GM12878 (cell line): ENCODE data around the gene E2F1. TPM values are rescaled to one million over a fixed set of nuclear protein-coding genes. Genes with fewer than 3 reads are reported as not detected.

ENCODE experiments used
- ATAC-seq: fragments of 200-7000 bp; cut with Tn5 transposase; 3 replicates; pipeline ENCODE4 v1.9.1; 2020; ENCODE audit warnings: mild to moderate bottlenecking, moderate library complexity
- BruUV-seq: library from RNA; stranded (reverse); fragments of 400-500 nt; replicated peaks from 2 replicates; lab custom pipeline; 2021; lab: Mats Ljungman, UMichigan
- CTCF ChIA-PET: fragments of 300-600 bp; sonication (Branson Sonifier 250); formaldehyde crosslinking; extraction: SDS; loops from one replicate; lab custom pipeline; 2021; ENCODE audit warnings: inconsistent platforms; lab: Yijun Ruan, JAX
- POLR2A ChIA-PET: fragments of 350-600 bp; formaldehyde crosslinking; extraction: SDS; loops from one replicate; lab custom pipeline; 2021; ENCODE audit warnings: inconsistent platforms; lab: Charles Lee
- RAD21 ChIA-PET: fragments of 300-600 bp; sonication (Branson Sonifier 250); formaldehyde crosslinking; loops from one replicate; lab custom pipeline; 2023; ENCODE audit warnings: antibody characterized with exemption; ENCODE audit not compliant: unreplicated experiment; lab: Charles Lee
- SMC1A ChIA-PET: fragments of 300-600 bp; sonication (Branson Sonifier 250); formaldehyde crosslinking; loops from one replicate; lab custom pipeline; 2023; ENCODE audit not compliant: unreplicated experiment, uncharacterized antibody; lab: Charles Lee
- DNase-seq: peaks from one replicate; pipeline ENCODE4 v3.0.0-alpha.2; 2011; ENCODE audit warnings: low read depth, low spot score
- FAIRE-seq: peaks from 3 replicates; lab custom pipeline; 2011; peaks lifted over from hg19 to GRCh38; lab: Jason Lieb, UNC
- H2AFZ ChIP-seq: 2 replicates; pipeline ENCODE4 v1.6.0; 2011; ENCODE audit warnings: low read depth, low read length, control low read depth; ENCODE audit not compliant: control insufficient read depth
- H3K27ac ChIP-seq: 2 replicates; pipeline ENCODE4 v1.5.1; 2011; ENCODE audit warnings: control low read depth; ENCODE audit not compliant: control insufficient read depth, insufficient read depth
- H3K27me3 ChIP-seq, 2 experiments: replicated peaks in 1 of 2; 2 replicates each; pipeline versions ENCODE4 v1.6.0 to v1.6.1; 2011; ENCODE audit warnings: low read length in 1 of 2; ENCODE audit not compliant: control insufficient read depth in 2 of 2, insufficient read depth in 2 of 2
- H3K36me3 ChIP-seq, 2 experiments: 2 replicates each; pipeline ENCODE4 v1.5.1; 2011; ENCODE audit warnings: low read length in 1 of 2; ENCODE audit not compliant: control insufficient read depth in 2 of 2, insufficient read depth in 2 of 2
- H3K4me1 ChIP-seq: 2 replicates; pipeline ENCODE4 v1.6.1; 2011; ENCODE audit warnings: mild to moderate bottlenecking, low read length, moderate library complexity, mixed read lengths; ENCODE audit not compliant: control insufficient read depth, insufficient read depth
- H3K4me2 ChIP-seq: 2 replicates; pipeline ENCODE4 v1.6.0; 2011; ENCODE audit warnings: control low read depth; ENCODE audit not compliant: control insufficient read depth, insufficient read depth
- H3K4me3 ChIP-seq: fragments of 200-600 bp; sonication (generic); 2 replicates; pipeline ENCODE4 v1.5.1; 2016
- H3K79me2 ChIP-seq: 2 replicates; pipeline ENCODE4 v1.6.0; 2011; ENCODE audit warnings: low read length; ENCODE audit not compliant: control insufficient read depth, insufficient read depth
- H3K9ac ChIP-seq: 2 replicates; pipeline ENCODE4 v1.8.0; 2011; ENCODE audit warnings: low read length, control low read depth, mixed read lengths; ENCODE audit not compliant: control insufficient read depth, insufficient read depth
- H3K9me3 ChIP-seq: replicated peaks from 3 replicates; pipeline ENCODE4 v1.5.1; 2011; ENCODE audit warnings: mild to moderate bottlenecking, low read length; ENCODE audit not compliant: control insufficient read depth, insufficient read depth
- H4K20me1 ChIP-seq: 2 replicates; pipeline ENCODE4 v1.6.0; 2011; ENCODE audit not compliant: control insufficient read depth, insufficient read depth
- HDAC2 ChIP-seq: fragments of 200-600 bp; sonication (generic); IDR thresholded peaks from 2 replicates; pipeline ENCODE4 v1.6.1; 2017
- PAX5 ChIP-seq: IDR thresholded peaks from 2 replicates; pipeline ENCODE4 v1.6.1; 2011; ENCODE audit warnings: low read depth, low read length, borderline replicate concordance
- PML ChIP-seq: IDR thresholded peaks from 2 replicates; pipeline ENCODE4 v1.6.1; 2012; ENCODE audit warnings: low read length, inconsistent platforms
- RAD21 ChIP-seq: IDR thresholded peaks from 2 replicates; pipeline ENCODE4 v1.6.1; 2011; ENCODE audit warnings: mild to moderate bottlenecking, low read depth, low read length, moderate library complexity; ENCODE audit not compliant: insufficient read depth
- RELA ChIP-seq: fragments of 450-650 bp; IDR thresholded peaks from 2 replicates; pipeline ENCODE4 v1.8.0; 2014; ENCODE audit warnings: borderline replicate concordance; ENCODE audit not compliant: partially characterized antibody
- RFX5 ChIP-seq: IDR thresholded peaks from 2 replicates; pipeline ENCODE4 v1.6.1; 2011; ENCODE audit warnings: low read depth, low read length, improper control_type of control experiment
- SIX5 ChIP-seq: IDR thresholded peaks from 2 replicates; pipeline ENCODE4 v1.6.1; 2011; ENCODE audit warnings: mild to moderate bottlenecking, low read depth, low read length, moderate library complexity; ENCODE audit not compliant: severe bottlenecking
- STAT3 ChIP-seq: IDR thresholded peaks from 2 replicates; pipeline ENCODE4 v1.6.1; 2011; ENCODE audit warnings: low read depth, low read length, improper control_type of control experiment
- SUPT20H ChIP-seq: IDR thresholded peaks from 2 replicates; pipeline ENCODE4 v1.6.1; 2011; ENCODE audit warnings: low read depth, mild to moderate bottlenecking, low read length, moderate library complexity, borderline replicate concordance; ENCODE audit not compliant: control insufficient read depth
- TARDBP ChIP-seq: IDR thresholded peaks from 2 replicates; pipeline ENCODE4 v1.6.1; 2016; ENCODE audit warnings: borderline replicate concordance
- WGBS: methylation state at CpG from one replicate; pipeline ENCODE4 v1.1.6; 2016; ENCODE audit warnings: low lambda C conversion rate; ENCODE audit not compliant: insufficient replicate concordance, insufficient coverage; ENCODE audit errors: missing lambda C conversion rate; 5-methylcytosine and 5-hydroxymethylcytosine counted together
- in situ Hi-C: fragments of 300-500 bp; cut with MboI; formaldehyde crosslinking; loops from 9 replicates; pipeline ENCODE4 v1.14.3; 2018; ENCODE audit warnings: mixed read lengths
- intact Hi-C: fragments of 100-400 bp; cut with micrococcal nuclease; formaldehyde crosslinking; loops from one replicate; pipeline ENCODE4 v1.14.2; 2022; ENCODE audit not compliant: unreplicated experiment
- polyA plus RNA-seq, 11 experiments: library from polyadenylated mRNA; depleted of rRNA in 4 of 11; unstranded in 6 of 11; stranded (reverse) in 5 of 11; fragments of >200 nt; fragmentation: Nextera tagmentation in 4 of 11; fragmentation: Illumina TruSeq in 1 of 11; extraction: Ambion mirVana in 4 of 11; extraction: Trizol in 1 of 11; gene quantifications; 1 replicate in 1 of 11; 2 replicates in 10 of 11; pipeline versions ENCODE4 v1.2.1 to v1.2.3, GENCODE V29; 2011 to 2016; ENCODE audit warnings: inconsistent platforms in 2 of 11, missing spikeins in 2 of 11, low read depth in 1 of 11
- total RNA-seq, 4 experiments: library from RNA; depleted of rRNA in 3 of 4; stranded (reverse); fragments of >200 nt in 3 of 4; fragmentation: Illumina TruSeq in 1 of 4; extraction: Trizol in 1 of 4; gene quantifications; 2 replicates each; pipeline versions ENCODE4 v1.2.1 to v1.2.3, GENCODE V29; 2013 to 2021
- TF ChIP-seq, protein P1 (sequence below): fragments of 450-650 bp; IDR thresholded peaks from 2 replicates; pipeline ENCODE4 v1.6.1; 2017; ENCODE audit warnings: mild to moderate bottlenecking

E2F1 gene
- total and polyA plus RNA-seq, 10 of the 15 experiments (the other 5 are each of a cell fraction or from before 2014, with no cell fraction given), result 0.29 to 50.2 (median 19.7) TPM

DNA sequence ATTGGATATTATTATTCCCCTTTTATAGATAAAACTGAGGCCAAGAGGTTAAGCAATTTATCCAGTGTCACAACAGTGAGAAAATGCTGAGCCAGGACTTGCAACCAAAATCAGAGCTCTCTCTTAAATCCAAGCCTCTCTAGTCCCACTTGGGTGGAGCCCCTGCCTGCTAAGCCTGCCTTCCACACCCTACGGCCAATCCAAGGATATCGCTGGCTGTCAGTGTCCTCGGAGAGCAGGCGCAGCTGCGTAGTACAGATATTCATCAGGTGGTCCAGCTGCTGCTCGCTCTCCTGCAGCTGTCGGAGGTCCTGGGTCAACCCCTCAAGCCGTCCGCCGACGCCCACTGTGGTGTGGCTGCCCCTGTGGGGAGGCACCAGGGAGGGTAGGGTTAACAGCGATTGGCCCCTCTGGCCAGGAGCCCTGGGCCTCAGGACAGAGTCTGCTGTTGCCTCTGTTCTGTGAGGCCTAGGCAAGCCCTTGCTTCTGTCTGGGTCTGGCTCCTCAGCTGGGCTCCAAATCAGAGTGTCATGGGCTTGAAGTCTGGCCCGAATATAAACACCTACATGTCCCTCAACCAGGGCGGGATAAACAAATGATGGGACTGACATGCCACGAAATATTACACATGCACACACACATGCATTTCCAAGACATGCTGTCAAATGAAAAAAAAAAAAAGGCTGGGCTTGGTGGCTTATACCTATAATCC, 8.0 kb downstream of the E2F1 start:
- FAIRE-seq, result no peak

GRCh38 chr20:33676652-33677645, 9.2 kb downstream of the E2F1 start:
- in situ Hi-C loops, result no loop called here
- SMC1A ChIA-PET, result no interaction called here
- Histone ChIP-seq H3K27ac (no peak overlapping the region), H2AFZ (no peak overlapping the region), H3K4me1 (peaks cover 30% of the 10 kb centered on the region), H3K4me3 (no peak overlapping the region), H3K27me3 (no peaks in the 10 kb centered on the region), H3K79me2 (peaks cover 17% of the 10 kb centered on the region), H3K9me3 (no peaks in the 10 kb centered on the region), H3K9ac (no peak overlapping the region), H3K4me2 (no peak overlapping the region), H3K36me3 (peaks cover 0 to 5% of the 10 kb centered on the region in 2 experiments; a peak in 3 of 4 replicates), H4K20me1 (no peaks in the 10 kb centered on the region)
- ATAC-seq, result no peak
- BruUV-seq, result no TSS peak
- POLR2A ChIA-PET, result no interaction called here
- intact Hi-C loops, result no loop called here
- no peak for DNase-seq
- no peak for FAIRE-seq
- CTCF ChIA-PET, result interaction anchor here (0.6 kb wide), 1 partner anchor 217 kb away, joined by 3 read pairs; no protein-coding TSS in a partner anchor
- RAD21 ChIA-PET, result interaction anchor here (2.2 kb wide), 1 partner anchor 10 kb away, joined by 6 read pairs; the partner anchor contains the start of gene ACTL10
- WGBS, result 95% methylated on average over 31 of the region's 31 CpGs
- TF ChIP-seq SUPT20H (no peak), RELA (no peak), PAX5 (no peak), PML (no peak), HDAC2 (no peak), RAD21 (no peak), STAT3 (no peak), SIX5 (no peak), RFX5 (no peak)
- TF ChIP-seq, protein P1, sequence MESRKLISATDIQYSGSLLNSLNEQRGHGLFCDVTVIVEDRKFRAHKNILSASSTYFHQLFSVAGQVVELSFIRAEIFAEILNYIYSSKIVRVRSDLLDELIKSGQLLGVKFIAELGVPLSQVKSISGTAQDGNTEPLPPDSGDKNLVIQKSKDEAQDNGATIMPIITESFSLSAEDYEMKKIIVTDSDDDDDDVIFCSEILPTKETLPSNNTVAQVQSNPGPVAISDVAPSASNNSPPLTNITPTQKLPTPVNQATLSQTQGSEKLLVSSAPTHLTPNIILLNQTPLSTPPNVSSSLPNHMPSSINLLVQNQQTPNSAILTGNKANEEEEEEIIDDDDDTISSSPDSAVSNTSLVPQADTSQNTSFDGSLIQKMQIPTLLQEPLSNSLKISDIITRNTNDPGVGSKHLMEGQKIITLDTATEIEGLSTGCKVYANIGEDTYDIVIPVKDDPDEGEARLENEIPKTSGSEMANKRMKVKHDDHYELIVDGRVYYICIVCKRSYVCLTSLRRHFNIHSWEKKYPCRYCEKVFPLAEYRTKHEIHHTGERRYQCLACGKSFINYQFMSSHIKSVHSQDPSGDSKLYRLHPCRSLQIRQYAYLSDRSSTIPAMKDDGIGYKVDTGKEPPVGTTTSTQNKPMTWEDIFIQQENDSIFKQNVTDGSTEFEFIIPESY, result no peak

More for the DNA sequence above, 8.0 kb downstream of the E2F1 start:
- BruUV-seq, result no TSS peak
- ChIA-PET CTCF (interaction anchor here (0.9 kb wide), 1 partner anchor 12 kb away, joined by 3 read pairs; the partner anchor contains the start of gene ACTL10), RAD21 (interaction anchor here (1.6 kb wide), 1 partner anchor 9 kb away, joined by 3 read pairs; no protein-coding TSS in a partner anchor), POLR2A (interaction anchor here (0.6 kb wide), 1 partner anchor 49 kb away, joined by 3 read pairs; no protein-coding TSS in a partner anchor), SMC1A (interaction anchor here (0.6 kb wide), 1 partner anchor 59 kb away, joined by 3 read pairs; no protein-coding TSS in a partner anchor)
- H3K9ac ChIP-seq, result no peak overlapping the region
- peaks cover 34% of the 10 kb centered on the region for H3K4me1 ChIP-seq
- no peak overlapping the region for H3K27ac ChIP-seq
- ATAC-seq, result no peak
- H3K4me3 ChIP-seq, result no peak overlapping the region
- H3K27me3 ChIP-seq, result no peaks in the 10 kb centered on the region
- in situ Hi-C loops, result no loop called here
- no peak overlapping the region for H3K4me2 ChIP-seq
- no peak for TF ChIP-seq TARDBP
- intact Hi-C loops, result no loop called here
- no peaks in the 10 kb centered on the region for H4K20me1 ChIP-seq
- peaks cover 24% of the 10 kb centered on the region for H3K79me2 ChIP-seq
- peaks cover 0 to 5% of the 10 kb centered on the region in 2 experiments; a peak in 3 of 4 replicates for H3K36me3 ChIP-seq
- DNase-seq, result no peak
- WGBS, result 98% methylated on average over 15 of the region's 15 CpGs
- no peak overlapping the region for H2AFZ ChIP-seq
- no peaks in the 10 kb centered on the region for H3K9me3 ChIP-seq
